ENCODE results near the gene SPOCK3.
"Not testable (repeated sequence)": the region's sequence is repeated elsewhere in the genome, so short reads cannot be mapped to it uniquely, and the experiment has no call there.

The SPOCK3 gene

GRCh38 chr4:167234316-167234881, at the start of gene SPOCK3:
Gene SPOCK3 (minus strand): TSS chr4:167234494.
- peak; percentile 37 to 67 for DNase-seq

GRCh38 chr4:167282171-167282864, 48.0 kb upstream of the SPOCK3 start:
- DNase-seq = no peak

GRCh38 chr4:167281545-167281944, 47.3 kb upstream of the SPOCK3 start:
- not testable (repeated sequence) for DNase-seq

GRCh38 chr4:167274351-167274750, 40.1 kb upstream of the SPOCK3 start:
- DNase-seq = no peak

- no peak for DNase-seq
Observed at GRCh38 chr4:167265231-167265630, 30.9 kb upstream of the SPOCK3 start.

- no peak for DNase-seq
Observed at GRCh38 chr4:167248271-167248670, 14.0 kb upstream of the SPOCK3 start.

- no peak for DNase-seq
Observed at GRCh38 chr4:167239627-167240026, 5.3 kb upstream of the SPOCK3 start.

- no peak for DNase-seq
Observed at GRCh38 chr4:167238226-167238625, 3.9 kb upstream of the SPOCK3 start.

- DNase-seq = peak; percentile 37
Observed at GRCh38 chr4:167233685-167234315, 494 bp downstream of the SPOCK3 start.

- peak; percentile 19 to 28 for DNase-seq
Observed at GRCh38 chr4:167232805-167233684, 1.2 kb downstream of the SPOCK3 start.

GRCh38 chr4:167230744-167231143, 3.5 kb downstream of the SPOCK3 start:
- DNase-seq = no peak

- DNase-seq = no peak
Observed at GRCh38 chr4:167222099-167222498, 12.2 kb downstream of the SPOCK3 start.

GRCh38 chr4:167221084-167221483, 13.2 kb downstream of the SPOCK3 start:
- no peak for DNase-seq

DNA sequence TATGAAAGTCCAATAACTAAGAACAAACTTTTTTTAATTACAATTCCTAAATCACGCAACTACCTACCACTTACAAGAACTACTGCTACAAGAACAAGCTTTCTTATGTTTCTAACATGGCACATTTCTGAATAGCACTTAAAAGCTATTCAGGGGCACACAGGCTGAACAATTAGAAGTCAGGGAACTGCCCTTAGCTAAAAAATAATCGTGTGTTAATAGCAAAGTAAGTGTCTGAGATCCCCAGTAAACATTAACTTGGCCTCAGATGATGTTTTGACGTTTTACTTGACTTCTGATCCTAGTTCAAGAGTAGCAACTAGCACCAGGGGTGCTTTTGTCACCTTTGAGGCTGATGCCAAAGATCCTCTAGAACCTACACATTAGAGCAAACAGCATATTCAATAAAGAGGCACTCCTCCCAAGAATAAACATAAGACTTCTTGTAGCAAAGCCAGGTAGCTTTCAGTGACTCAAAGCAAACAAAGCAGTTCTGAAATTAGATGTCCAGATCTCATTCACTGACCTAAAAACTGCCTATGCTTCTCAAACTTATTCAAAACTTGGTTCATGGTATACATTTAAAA, 16.2 kb downstream of the SPOCK3 start:
- peak; percentile 50 to 90 for DNase-seq

GRCh38 chr4:167216783-167217182, 17.5 kb downstream of the SPOCK3 start:
- DNase-seq = no peak

DNA sequence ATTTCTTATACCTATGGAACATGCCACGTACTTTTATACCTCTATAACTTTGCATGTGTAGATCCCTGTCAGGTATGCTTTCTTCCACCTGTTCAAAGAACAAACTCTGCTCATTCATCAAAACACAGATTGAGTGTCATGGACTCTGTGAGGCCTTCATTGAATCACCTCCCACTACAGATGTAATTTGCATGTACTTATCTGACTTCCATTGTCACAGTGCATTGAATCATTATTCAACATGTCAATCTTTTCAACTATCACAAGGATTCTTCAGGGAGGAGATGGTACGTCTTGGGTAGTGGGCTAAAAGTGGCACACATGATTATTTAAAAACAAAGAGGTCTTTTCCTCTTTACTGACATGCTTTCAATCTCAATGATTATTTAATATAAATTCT, 24.1 kb downstream of the SPOCK3 start:
- no peak for DNase-seq

GRCh38 chr4:167196344-167197012, 37.8 kb downstream of the SPOCK3 start:
- no peak for DNase-seq

DNA sequence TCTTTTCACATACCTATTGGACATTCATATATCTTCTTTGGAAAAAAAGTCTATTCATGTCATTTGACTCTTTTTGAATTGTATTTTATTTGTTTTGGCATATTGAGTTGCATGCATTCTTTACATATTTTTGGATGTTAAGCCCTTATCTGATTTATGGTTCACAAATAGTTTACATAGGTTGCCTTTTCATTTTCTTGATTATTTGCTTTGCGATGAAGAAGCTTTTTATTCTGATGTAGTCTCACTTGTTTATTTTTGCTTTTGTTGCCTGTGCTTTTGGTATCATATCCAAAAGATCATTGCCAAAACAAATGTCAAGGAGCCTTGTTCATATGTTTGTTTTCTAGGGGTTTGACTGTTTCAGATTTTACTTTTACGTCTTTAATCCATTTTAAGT, 43.9 kb downstream of the SPOCK3 start:
- DNase-seq = no peak

- no peak for DNase-seq
Observed at GRCh38 chr4:167185465-167185864, 48.8 kb downstream of the SPOCK3 start.

DNA sequence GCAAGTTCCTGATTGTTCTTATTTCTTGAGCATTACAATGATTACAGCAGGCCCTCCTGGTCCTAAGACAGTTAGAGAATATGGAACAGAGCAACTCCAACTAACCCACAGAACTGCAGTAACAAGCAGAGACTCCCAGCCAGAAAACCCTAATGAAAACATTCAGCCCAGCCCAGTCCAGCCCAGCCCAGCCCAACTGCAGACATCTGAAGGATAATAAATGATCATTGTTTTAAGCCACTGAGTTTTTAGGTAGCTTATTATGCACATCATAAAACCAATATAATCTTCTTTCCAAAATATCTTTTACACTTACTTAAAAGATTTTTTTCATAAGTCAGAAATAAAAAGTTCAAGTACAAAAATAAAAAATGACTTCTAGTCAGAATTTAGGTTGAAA, 51.3 kb downstream of the SPOCK3 start:
- DNase-seq = no peak

GRCh38 chr4:167177925-167178324, 56.4 kb downstream of the SPOCK3 start:
- peak in 1 of 2 experiments; percentile 23 for DNase-seq

DNA sequence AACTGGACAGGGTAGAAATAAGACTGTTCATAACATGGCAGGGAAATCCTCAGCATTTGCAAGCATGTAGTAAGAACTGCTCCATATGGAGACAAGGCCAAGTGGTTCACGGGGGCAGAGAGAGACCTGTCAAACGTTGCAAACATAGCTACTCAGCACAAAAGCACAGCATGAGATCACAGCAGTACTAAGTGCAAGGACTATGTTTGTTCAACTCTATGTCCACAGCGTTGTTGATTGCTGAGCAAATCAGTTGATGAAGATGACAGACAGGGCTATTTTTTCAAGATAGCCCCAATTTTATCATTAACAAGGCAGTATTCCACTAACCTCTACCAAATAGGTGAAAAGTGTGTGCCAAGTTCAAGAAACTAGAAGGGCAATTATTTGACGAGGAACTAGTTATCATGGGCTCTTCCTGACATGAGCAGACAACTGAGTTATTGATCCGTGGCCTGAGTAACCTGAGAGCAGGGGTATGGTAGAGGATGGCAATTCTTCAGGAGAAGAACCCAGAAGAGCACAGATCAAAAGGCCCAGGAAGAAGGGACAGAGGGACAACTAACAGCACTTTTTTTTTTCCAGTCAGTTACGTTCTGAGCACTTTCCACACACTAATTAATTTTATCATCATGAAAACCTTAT, 57.4 kb downstream of the SPOCK3 start:
- DNase-seq = peak; percentile 45 to 90
